Astrocyte of the spinal cord (primary cell): ENCODE results near the gene CDK14.

Experiments used
- DNase-seq: peaks from one replicate; pipeline ENCODE4 v3.0.0; 2011; ENCODE audit warnings: low read depth, low spot score
- H3K4me3 ChIP-seq: 2 replicates; pipeline ENCODE4 v1.5.1; 2011; ENCODE audit warnings: low read depth, mild to moderate bottlenecking, low read length, moderate library complexity
- CTCF ChIP-seq: IDR thresholded peaks from 2 replicates; pipeline ENCODE4 v1.5.1; 2012; ENCODE audit warnings: low read depth, mild to moderate bottlenecking, low read length, inconsistent platforms
- in situ Hi-C: cut with HindIII; loops from 2 replicates; pipeline ENCODE4 v1.10.0; 2017; ENCODE audit warnings: low sequenced_read_pairs

Gene CDK14

GRCh38 chr7:90594751-90595317 is 1.3 kb upstream of the CDK14 start:
- peak; percentile 90 for DNase-seq
- in situ Hi-C loops: no loop called here
- H3K4me3 ChIP-seq: peak overlapping the region; percentile 84
- no peak for TF ChIP-seq CTCF

GRCh38 chr7:90595342-90595800 is 750 bp upstream of the CDK14 start:
- in situ Hi-C loops: no loop called here
- no peak for TF ChIP-seq CTCF
- peak overlapping the region; percentile 84 for H3K4me3 ChIP-seq
- DNase-seq: peak; percentile 33

GRCh38 chr7:90596671-90597562 is 796 bp downstream of the CDK14 start:
- in situ Hi-C loops: no loop called here
- DNase-seq: peak; percentile 58

DNA sequence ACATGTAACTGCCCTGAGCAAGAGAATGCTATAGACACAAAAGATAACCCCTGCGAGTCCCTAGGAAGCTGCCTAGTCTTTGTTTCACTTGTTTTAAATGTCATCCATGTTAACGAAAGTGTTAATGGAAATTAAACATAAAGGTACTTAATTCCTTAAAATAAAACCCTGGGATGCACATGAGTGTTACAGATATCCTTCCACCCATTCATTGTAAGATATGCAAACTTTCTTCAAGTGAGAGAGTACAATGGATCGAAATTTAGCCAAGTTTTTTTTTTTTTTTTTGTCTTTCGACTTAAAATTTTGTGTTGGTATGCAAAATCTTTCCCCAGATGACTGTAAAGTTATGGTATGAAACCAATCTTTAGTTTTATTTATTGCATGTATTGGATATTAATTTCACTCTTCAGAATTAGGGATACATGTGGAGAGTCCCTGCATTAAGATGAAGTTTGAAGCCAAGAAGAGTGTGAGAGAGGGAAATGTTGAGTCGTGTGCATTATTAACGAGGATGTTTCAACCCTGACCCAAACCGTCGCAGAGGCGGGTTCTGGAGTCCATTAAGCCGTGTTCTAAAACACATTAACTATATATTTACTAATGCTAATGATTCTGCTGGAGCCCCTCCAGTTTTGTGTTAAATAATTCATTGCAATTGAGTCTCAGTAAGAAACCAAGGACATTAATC is 1.6 kb downstream of the CDK14 start:
- TF ChIP-seq CTCF: no peak
- in situ Hi-C loops: no loop called here
- H3K4me3 ChIP-seq: peak overlapping the region; percentile 84
- no peak for DNase-seq

More at GRCh38 chr7:90596671-90597562, 796 bp downstream of the CDK14 start:
- peak overlapping the region; percentile 84 for H3K4me3 ChIP-seq
- no peak for TF ChIP-seq CTCF

- H3K4me3 ChIP-seq: no peak overlapping the region
- DNase-seq: peak; percentile 17
- TF ChIP-seq CTCF: no peak
- in situ Hi-C loops: no loop called here
Measured at GRCh38 chr7:90599038-90599437, 2.9 kb downstream of the CDK14 start.

GRCh38 chr7:90599892-90600555 is 3.9 kb downstream of the CDK14 start:
- TF ChIP-seq CTCF: no peak
- no peak for DNase-seq
- H3K4me3 ChIP-seq: no peak overlapping the region
- in situ Hi-C loops: no loop called here
